ENCODE data around the gene DNAI1.

- TF ChIP-seq TAF1 (IDR thresholded peaks at IDR 0.05; ENCODE audit: borderline replicate concordance, insufficient read depth, low read length) (no peak), POLR2AphosphoS5 (IDR thresholded peaks at IDR 0.05; ENCODE audit: low read depth, low read length) (no peak)
- TF ChIP-seq, protein P1, sequence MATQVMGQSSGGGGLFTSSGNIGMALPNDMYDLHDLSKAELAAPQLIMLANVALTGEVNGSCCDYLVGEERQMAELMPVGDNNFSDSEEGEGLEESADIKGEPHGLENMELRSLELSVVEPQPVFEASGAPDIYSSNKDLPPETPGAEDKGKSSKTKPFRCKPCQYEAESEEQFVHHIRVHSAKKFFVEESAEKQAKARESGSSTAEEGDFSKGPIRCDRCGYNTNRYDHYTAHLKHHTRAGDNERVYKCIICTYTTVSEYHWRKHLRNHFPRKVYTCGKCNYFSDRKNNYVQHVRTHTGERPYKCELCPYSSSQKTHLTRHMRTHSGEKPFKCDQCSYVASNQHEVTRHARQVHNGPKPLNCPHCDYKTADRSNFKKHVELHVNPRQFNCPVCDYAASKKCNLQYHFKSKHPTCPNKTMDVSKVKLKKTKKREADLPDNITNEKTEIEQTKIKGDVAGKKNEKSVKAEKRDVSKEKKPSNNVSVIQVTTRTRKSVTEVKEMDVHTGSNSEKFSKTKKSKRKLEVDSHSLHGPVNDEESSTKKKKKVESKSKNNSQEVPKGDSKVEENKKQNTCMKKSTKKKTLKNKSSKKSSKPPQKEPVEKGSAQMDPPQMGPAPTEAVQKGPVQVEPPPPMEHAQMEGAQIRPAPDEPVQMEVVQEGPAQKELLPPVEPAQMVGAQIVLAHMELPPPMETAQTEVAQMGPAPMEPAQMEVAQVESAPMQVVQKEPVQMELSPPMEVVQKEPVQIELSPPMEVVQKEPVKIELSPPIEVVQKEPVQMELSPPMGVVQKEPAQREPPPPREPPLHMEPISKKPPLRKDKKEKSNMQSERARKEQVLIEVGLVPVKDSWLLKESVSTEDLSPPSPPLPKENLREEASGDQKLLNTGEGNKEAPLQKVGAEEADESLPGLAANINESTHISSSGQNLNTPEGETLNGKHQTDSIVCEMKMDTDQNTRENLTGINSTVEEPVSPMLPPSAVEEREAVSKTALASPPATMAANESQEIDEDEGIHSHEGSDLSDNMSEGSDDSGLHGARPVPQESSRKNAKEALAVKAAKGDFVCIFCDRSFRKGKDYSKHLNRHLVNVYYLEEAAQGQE (IDR thresholded peaks at IDR 0.05; ENCODE audit: insufficient read depth in 1 of 2, low read depth in 2 of 2, low read length in 2 of 2), result no peak
These were observed 43.4 kb downstream of the DNAI1 start for GRCh38 chr9:34501889-34502425.

Measured in PFSK-1 (cell line).